Activated CD8-positive, alpha-beta memory T cell treated with anti-CD3 and anti-CD28 coated beads for 36 hours (primary cell): Measurements from ENCODE around the gene SAMD14. TPM values are rescaled to one million over a fixed set of nuclear protein-coding genes. Genes with fewer than 3 reads are reported as not detected.

Source experiments
- CTCF ChIA-PET: fragments of 350-600 bp; sonication (Branson Sonifier 250); formaldehyde crosslinking; loops from one replicate; lab custom pipeline; 2021; ENCODE audit warnings: antibody characterized with exemption; lab: Charles Lee
- POLR2A ChIA-PET: fragments of 350-600 bp; sonication (Branson Sonifier 250); formaldehyde crosslinking; loops from one replicate; lab custom pipeline; 2021; ENCODE audit warnings: antibody characterized with exemption; lab: Charles Lee
- total RNA-seq, 2 experiments: library from RNA; stranded (reverse); gene quantifications; one replicate each; pipeline ENCODE4 v1.2.3, GENCODE V29; 2021

The SAMD14 gene
- total RNA-seq, 2 experiments from 2014 or later, result 1.0 to 1.2 TPM

DNA sequence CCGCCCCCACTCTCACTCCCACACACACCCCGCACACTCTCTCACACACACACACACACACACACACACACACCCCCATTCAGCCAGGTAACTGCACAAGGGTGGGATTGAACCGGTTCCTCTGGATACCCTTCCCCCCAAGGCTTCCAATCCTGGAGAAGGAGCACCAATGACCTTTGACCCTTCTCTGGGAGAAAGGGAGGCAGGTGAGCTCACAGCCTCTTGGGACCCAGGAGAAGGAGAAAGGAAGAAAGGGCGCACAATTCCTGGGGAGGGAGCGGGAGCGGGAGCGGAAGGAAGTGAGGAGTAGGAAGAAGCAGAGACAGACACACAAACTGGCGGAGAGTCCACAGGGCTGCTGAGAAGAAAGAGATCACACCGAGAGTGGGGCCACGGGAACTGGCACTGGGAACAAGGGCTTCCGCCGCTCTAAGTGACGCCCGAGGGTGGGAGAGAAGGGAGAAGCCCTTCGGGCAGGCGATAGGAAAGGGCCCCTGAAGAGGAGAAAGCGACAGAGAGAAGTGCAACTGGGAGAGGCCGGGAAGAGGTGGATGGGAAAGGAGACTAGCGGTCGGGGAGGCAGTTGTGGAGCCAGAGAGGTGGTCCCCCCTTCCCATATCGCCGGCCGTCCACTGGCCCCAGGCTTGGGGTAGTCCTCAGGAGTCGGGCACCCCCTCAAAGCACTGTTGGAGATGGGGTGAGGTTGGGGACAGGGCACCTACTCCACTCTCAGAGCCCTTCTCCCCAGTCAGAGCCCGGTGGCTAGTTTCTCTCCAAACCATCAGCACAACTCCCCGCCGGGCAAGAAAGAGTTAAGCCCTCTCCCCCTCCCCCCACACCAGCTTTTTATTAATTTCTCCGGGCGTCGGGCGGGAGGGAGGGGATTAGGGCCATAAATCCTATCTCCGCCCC, 1.3 kb downstream of the SAMD14 start:
- CTCF ChIA-PET, result interaction anchor here (1.0 kb wide), 1 partner anchor 11 kb away, joined by 5 read pairs; no protein-coding TSS in a partner anchor
- POLR2A ChIA-PET, result no interaction called here

DNA sequence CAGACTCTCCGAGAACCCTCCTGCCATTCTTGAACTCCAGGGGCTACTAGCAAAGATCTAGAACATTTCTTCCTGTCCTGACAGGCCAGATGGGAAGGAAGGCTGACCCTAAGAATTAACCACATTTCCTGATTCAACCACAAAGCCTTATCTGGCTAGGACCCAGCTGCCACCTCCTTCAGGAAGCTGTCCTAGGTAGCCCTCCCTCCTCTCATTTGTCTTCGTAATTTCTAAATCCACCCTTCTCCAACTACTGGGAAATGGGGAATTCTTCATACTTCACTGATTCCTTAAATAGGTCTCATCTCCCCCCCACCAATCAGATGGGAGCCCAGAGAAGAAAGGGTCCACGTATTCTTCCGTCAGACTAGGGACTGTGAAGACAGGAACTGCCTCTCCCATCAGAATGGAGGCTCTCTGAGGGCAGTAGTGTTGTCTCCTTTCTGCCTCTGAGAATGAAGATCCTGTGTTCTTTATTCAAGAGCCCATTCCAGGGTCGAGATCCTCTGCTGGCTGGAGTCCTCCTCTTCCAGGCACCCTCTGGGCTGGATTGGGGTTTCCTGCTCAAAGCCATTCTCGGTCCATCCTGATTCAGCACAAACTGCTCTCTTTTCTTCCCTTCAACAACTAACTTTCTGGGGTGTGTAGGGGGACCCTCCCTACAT, 2.1 kb downstream of the SAMD14 start:
- ChIA-PET POLR2A (interaction anchor here (0.7 kb wide), 1 partner anchor 366 kb away, joined by 3 read pairs; no protein-coding TSS in a partner anchor), CTCF (no interaction called here)

DNA sequence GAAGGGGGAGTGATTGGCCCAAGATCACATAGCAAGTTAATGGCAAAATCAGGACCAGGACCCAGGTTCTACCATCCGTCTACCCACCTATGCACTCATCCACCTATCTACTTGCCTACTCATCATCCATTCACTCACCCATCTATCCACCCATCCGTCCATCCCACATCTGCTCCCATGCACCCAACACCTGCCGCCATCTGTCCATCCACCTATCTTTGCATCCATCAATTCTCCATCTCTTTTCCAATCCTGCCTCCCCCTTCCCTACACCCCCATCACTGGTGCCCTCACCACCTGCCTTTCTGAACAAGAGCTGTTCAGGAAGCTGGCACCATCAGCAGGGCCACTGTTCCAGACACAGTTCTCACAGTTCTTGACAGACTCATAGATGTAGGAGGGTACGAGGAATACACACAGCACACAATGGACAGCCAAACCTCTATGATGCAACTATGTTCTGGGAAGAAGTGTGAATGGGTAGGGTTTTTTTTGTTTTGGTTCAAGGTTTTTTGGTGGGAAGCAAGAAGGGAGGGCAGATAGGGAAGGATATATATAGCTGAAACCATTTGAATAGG, 4.5 kb downstream of the SAMD14 start:
- ChIA-PET CTCF (interaction anchor here (0.7 to 1.2 kb wide), 3 partner anchors 14 to 62 kb away, joined by 3 read pairs; no protein-coding TSS in a partner anchor), POLR2A (no interaction called here)

DNA sequence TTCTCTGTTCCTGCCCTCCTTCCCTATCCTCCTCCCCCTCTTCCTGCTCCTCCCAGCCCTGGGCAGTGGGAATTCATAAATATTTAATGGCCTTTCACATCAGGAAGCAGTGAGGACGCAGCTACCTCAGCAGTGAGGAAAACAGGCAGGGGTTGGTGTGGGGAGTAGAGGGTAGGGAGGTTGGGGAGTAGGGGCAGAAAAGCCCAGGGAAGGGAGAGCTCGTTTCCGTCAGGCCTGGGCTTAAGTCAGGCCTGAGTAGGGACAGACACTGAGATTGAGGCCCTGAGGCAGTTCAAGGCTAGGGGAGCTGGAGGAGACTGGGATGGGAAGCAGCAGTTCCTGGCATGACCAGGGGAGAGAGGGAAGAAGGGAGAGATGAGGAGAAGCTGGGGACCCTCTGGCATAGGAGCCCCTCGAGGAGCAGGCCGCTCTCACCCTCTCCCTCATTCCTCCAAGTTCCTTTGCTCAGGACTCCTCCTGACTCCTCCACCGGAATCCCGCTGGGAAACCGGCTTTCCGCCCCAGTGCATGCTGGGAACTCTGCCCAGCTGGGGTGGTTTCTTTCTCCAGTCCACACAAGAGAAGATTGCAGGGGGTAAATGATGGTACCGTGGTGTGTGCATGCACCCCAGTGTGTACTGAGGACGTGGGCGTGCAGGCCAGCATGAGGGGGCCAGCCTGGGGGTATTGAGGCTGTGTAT, 6.2 kb downstream of the SAMD14 start:
- ChIA-PET POLR2A (no interaction called here), CTCF (interaction anchor here (1.0 to 1.4 kb wide), 2 partner anchors 10 to 12 kb away, joined by 3 to 4 read pairs; no protein-coding TSS in a partner anchor)

DNA sequence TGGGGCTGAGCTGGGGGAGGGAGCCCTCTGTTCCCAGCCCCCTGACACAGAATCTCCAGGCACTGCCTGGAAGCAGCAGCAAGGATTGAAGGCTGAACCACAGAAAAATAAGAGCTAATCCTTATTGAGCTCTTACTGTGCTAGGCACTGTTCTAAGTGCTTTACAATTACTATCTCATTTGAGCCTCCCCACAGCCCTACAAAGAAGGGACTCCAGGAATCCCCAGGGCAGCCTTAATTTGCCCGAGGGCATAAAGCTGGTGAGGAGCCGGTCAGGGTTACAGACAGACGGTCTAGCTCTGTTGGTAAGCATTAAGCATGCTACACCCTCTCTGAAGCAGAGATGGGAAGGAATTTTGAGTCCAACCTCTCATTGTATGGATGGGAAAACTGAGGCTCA, 7.0 kb downstream of the SAMD14 start:
- CTCF ChIA-PET, result interaction anchor here (1.0 to 1.4 kb wide), 2 partner anchors 9 to 77 kb away, joined by 3 read pairs; no protein-coding TSS in a partner anchor
- POLR2A ChIA-PET, result no interaction called here

DNA sequence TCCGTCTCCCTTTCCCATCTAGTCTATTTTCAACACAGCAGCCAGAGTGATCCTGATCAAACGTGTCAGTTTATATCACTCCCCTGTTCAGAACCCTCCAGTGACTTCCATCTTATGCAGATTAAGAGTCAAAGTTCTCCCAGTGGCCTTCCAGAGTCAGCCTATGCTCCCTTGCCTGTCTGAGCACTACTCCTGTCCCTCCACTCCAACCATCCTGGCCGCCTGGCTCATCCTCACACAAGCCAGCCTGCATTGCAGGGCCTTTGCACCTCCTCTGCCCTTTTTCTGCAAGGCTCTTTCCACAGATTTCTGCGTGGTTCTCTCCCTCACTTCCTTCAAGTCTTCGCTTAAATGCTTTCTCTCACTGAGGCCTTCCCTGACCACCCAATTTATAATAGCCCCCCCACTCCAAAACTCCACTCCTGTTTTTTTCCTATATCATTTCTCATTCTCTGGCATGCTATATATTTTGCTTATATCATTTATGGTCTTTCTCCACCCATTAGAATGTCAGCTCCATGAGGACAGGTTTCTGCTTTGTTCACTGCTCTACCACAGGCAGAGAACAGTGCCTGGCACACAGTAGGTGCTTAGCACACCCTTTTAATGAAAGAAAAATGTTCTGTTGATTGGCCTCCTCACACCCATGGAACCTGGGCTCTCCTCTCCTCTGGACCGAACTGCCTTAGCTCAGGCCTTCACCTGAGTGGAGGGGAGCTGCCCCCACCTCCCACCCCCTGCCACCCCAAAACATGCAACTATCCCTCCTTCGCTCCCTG, 9.3 kb downstream of the SAMD14 start:
- ChIA-PET POLR2A (no interaction called here), CTCF (no interaction called here)

DNA sequence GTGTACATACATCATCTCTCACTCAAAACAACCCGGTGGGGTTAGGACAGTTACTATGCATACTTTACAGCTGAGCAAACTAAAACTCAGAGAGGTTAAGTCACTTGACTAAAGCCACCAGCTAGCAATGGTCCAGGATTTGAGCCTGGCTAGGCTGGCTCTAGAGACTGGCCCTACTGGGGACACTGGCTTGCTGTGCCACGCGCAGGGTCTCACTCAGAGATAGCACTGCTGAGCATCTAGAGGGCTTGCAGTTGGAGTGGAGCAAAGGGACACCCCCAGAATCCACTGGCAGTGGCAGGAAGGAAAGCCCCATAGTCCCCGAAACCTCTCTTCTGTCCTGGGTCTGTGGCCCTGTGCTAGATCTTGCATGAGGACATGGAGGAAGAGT, 11.1 kb downstream of the SAMD14 start:
- CTCF ChIA-PET, result interaction anchor here (0.9 to 2.4 kb wide), 6 partner anchors 22 to 178 kb away, joined by 3 to 6 read pairs (median 3); no protein-coding TSS in a partner anchor

DNA sequence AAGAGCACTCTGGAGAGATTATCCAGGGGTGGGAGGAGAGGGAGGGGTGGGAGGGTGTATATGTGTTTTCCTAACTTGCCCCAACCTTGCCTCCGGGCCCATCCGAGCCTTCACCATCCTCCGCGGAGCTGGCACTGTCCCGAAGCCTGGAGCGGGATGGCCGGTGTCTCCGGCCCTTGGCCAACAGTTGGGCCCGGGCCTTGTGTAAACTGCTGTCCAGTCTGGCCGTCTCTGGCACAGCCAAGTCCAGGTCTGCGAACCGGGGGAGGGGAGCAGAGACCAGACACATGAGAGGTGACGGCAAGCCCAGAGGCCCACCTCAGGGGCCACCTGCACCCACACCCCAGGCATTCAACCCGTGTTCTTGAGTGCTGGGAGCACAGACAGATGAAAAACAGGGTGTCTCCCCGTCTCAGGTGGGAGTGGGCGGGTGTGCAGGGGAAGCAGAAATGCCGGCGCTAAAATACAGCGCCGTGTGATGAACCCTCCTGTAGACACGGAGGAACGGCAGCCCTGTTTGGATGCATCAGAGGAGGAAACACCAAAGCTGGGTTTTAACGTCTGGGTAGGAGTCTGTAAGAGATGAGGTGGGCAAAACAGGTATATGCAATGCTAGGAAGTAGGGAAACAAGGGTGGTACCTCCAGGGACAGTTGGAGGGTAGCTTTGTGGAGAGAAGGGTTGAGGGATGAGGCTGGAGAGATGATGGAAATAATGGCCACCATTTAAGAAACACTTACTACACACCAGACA, 11.7 kb downstream of the SAMD14 start:
- ChIA-PET POLR2A (interaction anchor here (0.6 kb wide), 1 partner anchor 13 kb away, joined by 3 read pairs; no protein-coding TSS in a partner anchor), CTCF (interaction anchor here (0.9 to 4.1 kb wide), 11 partner anchors 12 to 178 kb away, joined by 3 to 25 read pairs (median 4); partner anchors contain the start of gene SAMD14)

More for the DNA sequence above, 11.1 kb downstream of the SAMD14 start:
- POLR2A ChIA-PET, result interaction anchor here (0.6 kb wide), 1 partner anchor 12 kb away, joined by 3 read pairs; no protein-coding TSS in a partner anchor

DNA sequence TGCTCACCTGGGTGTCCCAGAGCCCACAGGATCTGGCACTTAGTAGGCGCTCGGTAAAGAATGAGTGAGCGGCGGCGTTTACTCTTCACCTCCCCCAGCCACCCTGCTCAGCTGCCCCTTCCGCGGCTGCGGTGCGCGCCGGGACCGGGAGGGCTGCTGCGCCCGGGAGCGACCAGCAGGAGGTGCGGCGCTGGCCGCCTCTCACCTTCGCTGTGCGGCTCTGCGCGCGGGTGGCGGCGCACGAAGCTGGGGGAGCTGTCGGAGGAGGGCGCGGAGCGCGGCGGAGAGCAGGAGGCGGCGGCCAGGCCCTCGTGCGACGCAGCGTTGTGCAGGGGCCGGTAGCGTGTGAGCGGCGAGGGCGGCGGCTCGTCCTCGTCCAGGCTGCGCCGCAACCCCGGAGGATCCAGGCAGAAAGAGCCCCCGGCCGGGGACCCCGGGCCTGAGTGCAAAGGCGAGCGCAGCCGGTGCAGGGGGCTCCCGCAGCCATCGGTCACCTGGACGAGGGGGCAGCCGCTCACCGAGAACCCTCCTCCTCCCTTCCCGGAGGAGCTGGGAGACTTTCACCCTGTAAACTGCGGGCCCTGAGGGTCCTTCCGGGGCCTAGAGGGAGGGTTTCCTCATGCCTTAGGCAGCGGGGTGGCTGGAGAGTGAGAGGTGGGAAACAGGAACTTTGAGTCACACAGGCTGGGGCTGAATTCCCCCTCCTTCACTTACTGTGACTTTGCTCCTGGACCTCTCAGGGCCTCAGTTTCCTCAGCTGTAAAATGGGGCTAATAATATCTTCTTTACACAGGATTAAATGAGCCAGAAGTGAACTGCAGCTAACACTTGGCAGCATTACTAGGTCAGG, 12.5 kb downstream of the SAMD14 start:
- ChIA-PET CTCF (interaction anchor here (0.6 to 4.1 kb wide), 15 partner anchors 13 to 235 kb away, joined by 3 to 25 read pairs (median 4); partner anchors contain the start of genes COL1A1, PPP1R9B and SAMD14), POLR2A (interaction anchor here (0.5 to 0.6 kb wide), 2 partner anchors 9 to 32 kb away, joined by 3 to 4 read pairs; no protein-coding TSS in a partner anchor)

DNA sequence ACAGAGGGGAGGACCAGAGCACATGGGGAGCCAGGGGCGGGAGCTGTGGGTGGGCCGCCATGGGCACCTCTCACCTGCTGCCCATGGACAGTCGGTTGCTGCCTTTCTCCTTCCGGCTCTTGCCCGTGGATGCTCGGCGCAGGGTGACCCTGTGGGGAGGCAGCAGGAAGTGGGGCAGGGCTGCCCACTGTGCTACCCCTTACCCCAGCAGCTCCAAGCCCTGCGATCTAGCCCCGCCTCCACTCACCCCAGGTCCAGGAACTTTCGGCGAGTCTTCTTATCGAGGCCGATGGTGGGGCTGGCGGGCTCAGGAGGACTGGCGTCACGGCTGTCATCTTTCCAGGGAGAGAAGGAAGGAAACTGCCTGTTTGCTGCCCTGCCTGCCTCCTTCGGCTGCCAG, 14.2 kb downstream of the SAMD14 start:
- CTCF ChIA-PET, result interaction anchor here (0.8 to 4.1 kb wide), 8 partner anchors 19 to 62 kb away, joined by 3 to 25 read pairs (median 8); no protein-coding TSS in a partner anchor
- POLR2A ChIA-PET, result no interaction called here

DNA sequence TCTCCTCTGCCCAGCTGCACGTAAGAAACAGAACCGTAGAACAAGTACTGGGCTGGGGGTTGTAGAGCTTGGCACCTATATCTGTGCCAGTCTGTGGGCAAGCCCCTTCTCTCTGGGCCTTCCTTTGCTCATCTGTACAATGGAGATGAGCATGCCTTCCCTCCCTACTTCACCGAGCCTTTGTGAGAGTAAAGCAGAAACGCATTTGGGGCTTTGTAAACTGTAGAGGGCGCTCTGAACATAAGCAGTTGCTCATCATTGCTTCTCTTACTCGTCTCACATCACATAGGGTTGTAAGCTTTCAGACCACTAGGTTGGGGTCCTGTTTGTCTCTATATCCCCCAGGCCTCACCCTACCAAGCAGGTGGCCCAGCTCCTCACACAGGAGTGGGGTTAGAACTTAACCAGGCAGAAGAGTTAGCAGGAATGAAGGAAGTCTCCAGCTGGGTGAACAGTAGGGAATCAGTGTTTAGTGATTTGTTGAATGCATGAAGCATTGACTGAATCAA, 15.1 kb downstream of the SAMD14 start:
- ChIA-PET CTCF (interaction anchor here (0.8 to 4.1 kb wide), 10 partner anchors 10 to 86 kb away, joined by 3 to 25 read pairs (median 4); no protein-coding TSS in a partner anchor), POLR2A (interaction anchor here (0.6 kb wide), 1 partner anchor 226 kb away, joined by 6 read pairs; no protein-coding TSS in a partner anchor)

DNA sequence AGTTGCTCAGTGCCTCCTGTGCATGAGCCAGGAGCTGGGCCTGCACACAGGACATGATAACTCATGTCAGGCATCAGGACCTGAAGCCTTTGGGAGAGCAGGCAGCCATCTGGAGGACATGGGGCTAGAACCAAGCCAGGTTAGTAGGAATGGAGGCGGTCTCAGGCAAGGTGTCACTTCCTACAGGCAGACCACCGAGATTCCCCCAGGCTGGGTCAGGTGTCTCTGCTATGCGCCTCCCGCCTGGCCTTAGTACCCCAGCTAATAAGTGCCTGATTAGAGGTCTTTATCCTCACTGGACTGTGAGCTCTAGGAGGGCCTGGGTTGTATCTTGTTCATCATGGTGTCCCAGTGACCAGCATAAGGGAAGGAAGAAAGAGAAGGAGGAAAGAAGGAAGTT, 15.6 kb downstream of the SAMD14 start:
- POLR2A ChIA-PET, result interaction anchor here (0.6 kb wide), 1 partner anchor 226 kb away, joined by 6 read pairs; no protein-coding TSS in a partner anchor
- CTCF ChIA-PET, result interaction anchor here (1.0 to 4.1 kb wide), 9 partner anchors 8 to 86 kb away, joined by 3 to 25 read pairs (median 4); no protein-coding TSS in a partner anchor

DNA sequence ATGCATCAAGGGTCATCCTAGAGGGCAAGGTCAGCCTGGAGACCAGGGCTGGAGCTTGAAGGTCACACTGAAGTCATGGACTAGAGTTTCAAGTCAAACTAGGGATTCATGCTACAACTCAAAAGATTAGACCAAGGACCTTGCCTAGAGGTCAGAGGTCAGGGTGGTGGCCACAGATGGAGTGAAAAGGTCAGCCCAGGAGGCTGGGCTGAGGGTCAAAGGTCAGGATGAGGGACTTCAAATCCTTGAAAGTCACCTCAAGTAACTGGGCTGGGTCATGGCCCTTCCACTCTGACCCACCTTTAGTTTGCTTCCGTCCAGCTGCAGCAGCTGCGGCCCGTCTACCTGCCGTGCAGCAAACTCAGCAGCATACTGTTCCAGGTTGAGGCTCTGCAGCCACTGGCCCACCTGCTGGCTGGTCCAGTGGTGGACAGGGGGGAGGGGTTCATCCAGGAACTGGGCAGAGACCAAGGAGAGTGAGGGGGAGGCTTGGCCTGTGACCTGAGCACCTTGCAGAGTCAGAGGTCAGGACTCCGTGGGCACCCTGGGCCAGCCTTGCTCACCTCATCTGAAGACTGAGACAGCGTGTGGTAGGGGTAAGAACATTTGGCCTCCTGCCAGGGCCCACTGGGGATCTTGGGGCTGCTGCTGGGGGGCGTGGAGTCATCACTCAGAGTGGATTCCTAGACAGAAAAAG, 16.2 kb downstream of the SAMD14 start:
- CTCF ChIA-PET, result interaction anchor here (0.6 to 2.8 kb wide), 7 partner anchors 9 to 314 kb away, joined by 3 to 12 read pairs (median 3); no protein-coding TSS in a partner anchor
- POLR2A ChIA-PET, result no interaction called here

DNA sequence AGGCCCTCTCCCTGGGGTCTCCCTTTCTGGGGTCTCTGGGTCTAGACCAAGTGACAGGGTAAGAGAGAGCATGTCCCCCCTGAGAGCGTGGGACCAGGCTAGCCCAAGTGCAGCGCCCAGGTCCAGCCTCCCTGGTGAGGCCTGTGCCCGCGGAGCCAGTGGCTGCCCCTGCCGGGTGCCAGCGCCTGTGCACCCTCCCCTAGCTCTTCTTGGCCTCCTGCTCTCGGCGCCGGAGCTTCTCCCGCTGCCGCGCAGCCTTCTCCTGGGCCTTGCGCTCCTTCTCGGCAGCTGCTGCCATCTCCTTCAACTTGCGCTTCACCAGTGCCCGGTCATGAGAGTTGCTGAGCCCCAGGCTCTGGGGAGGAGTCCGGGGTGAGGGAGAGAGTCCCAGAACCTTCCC, 17.3 kb downstream of the SAMD14 start:
- ChIA-PET POLR2A (no interaction called here), CTCF (interaction anchor here (0.6 to 0.9 kb wide), 2 partner anchors 19 to 1087 kb away, joined by 3 to 5 read pairs; no protein-coding TSS in a partner anchor)
